ENCODE measurements around the gene USP24.

The USP24 gene

DNA sequence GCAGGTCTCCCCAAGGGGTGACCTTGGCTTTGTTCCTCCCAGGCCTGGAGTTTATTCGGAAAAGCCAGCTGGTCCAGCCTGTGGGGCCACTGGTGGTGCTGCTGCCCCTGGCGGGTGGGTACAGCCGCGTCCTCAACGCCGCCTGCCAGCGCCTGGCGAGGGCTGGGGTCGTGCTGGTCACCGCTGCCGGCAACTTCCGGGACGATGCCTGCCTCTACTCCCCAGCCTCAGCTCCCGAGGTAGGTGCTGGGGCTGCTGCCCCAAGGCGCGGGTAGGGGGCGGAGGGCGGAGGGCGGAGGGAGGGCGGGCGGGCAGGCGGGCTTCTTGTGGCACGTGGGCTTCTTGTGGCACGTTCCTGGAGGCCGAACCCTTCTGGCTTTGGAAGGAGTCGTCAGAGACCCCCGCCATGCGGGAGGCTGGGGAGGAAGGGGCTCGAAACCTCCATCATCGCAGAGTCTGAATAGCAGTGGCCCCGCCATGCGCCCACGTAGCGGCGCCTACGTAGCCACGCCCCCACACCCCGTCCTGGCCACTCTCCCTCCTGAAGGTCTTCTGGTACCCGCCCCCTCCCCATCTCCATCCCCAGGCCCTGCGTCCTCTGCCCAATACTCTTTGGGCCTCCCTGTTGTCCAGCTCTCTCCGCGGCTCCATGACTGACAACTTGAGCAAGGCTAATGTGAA is 159.1 kb downstream of the USP24 start:
- TF ChIP-seq, protein P1, sequence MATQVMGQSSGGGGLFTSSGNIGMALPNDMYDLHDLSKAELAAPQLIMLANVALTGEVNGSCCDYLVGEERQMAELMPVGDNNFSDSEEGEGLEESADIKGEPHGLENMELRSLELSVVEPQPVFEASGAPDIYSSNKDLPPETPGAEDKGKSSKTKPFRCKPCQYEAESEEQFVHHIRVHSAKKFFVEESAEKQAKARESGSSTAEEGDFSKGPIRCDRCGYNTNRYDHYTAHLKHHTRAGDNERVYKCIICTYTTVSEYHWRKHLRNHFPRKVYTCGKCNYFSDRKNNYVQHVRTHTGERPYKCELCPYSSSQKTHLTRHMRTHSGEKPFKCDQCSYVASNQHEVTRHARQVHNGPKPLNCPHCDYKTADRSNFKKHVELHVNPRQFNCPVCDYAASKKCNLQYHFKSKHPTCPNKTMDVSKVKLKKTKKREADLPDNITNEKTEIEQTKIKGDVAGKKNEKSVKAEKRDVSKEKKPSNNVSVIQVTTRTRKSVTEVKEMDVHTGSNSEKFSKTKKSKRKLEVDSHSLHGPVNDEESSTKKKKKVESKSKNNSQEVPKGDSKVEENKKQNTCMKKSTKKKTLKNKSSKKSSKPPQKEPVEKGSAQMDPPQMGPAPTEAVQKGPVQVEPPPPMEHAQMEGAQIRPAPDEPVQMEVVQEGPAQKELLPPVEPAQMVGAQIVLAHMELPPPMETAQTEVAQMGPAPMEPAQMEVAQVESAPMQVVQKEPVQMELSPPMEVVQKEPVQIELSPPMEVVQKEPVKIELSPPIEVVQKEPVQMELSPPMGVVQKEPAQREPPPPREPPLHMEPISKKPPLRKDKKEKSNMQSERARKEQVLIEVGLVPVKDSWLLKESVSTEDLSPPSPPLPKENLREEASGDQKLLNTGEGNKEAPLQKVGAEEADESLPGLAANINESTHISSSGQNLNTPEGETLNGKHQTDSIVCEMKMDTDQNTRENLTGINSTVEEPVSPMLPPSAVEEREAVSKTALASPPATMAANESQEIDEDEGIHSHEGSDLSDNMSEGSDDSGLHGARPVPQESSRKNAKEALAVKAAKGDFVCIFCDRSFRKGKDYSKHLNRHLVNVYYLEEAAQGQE (IDR thresholded peaks at IDR 0.05; ENCODE audit: low read depth), result no peak
- TF ChIP-seq, protein P2, sequence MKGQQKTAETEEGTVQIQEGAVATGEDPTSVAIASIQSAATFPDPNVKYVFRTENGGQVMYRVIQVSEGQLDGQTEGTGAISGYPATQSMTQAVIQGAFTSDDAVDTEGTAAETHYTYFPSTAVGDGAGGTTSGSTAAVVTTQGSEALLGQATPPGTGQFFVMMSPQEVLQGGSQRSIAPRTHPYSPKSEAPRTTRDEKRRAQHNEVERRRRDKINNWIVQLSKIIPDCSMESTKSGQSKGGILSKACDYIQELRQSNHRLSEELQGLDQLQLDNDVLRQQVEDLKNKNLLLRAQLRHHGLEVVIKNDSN (IDR thresholded peaks at IDR 0.05), result no peak

DNA sequence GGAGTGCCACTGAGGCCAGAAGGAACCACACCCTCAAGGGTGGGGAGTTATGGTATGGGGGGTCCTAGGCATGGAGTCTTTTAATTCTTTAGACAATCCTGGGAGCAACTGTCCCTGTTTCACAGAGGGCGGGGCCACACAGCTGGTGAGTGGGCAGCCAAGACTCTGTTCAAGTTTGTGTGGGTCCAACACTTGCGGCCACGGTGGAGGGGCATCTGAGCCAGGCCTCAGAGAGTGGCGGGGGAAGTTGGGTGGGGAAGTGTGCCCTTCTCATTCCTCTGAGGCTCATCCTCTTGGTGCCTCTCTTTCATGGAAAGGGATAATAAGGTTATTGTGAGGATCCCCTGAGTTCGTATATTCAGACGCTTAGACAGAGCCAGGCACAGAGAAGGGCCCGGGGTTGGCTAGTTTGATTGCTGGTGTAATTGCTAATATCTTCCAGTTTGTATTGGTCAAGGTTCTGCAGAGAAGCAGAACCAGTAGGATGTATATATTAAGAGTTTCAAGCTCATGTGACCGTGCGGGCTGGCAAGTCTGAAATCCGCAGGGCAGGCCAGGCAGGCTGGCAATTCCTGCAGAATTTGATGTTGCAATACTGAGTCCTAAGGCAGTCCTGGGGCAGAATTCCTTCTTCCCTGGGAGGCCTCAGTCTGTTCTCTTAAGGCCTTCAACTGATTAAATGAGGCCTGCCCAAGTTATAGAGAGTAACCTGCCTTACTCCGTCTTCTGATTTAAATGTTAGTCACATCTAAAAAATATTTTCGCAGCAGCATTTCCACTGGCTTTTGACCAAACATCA is 159.9 kb downstream of the USP24 start:
- TF ChIP-seq, protein P1 (IDR thresholded peaks at IDR 0.05; ENCODE audit: low read depth), result no peak

DNA sequence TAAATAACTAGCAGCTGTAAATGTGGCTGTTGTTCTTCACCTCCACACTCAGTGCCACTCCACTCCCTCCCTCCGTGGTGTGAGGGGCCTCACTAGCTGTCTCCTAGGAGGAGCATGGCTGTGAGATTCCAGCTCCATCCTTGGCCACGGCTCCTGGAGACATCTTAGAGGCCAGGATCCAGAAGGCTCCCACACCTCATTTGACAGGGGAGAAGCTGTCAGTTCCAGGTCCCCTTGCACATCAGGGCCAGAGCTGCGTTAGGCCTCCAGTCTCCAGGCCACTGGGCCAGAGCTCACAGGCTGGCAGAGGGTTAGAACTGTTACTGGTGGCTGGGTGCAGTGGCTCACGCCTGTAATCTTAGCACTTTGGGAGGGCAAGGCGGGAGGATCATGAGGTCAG is 160.8 kb downstream of the USP24 start:
- no peak for TF ChIP-seq NFIC (IDR thresholded peaks at IDR 0.05)
- TF ChIP-seq CEBPB (IDR thresholded peaks at IDR 0.05), result no peak
- no peak for TF ChIP-seq TAF1 (IDR thresholded peaks at IDR 0.05; ENCODE audit: low read depth)
- TF ChIP-seq EGR1 (IDR thresholded peaks at IDR 0.05), result no peak
- no peak for TF ChIP-seq CREB1 (IDR thresholded peaks at IDR 0.05; ENCODE audit: low read depth)
- TF ChIP-seq, protein P2 (IDR thresholded peaks at IDR 0.05), result no peak
- TF ChIP-seq ZBTB7A (IDR thresholded peaks at IDR 0.05; ENCODE audit: low read depth), result no peak
- no peak for TF ChIP-seq RAD21 (IDR thresholded peaks at IDR 0.05; ENCODE audit: low read depth)
- no peak for TF ChIP-seq YY1 (IDR thresholded peaks at IDR 0.05; ENCODE audit: low read depth)
- TF ChIP-seq TEAD4 (IDR thresholded peaks at IDR 0.05), result no peak
- no peak for TF ChIP-seq TCF12 (IDR thresholded peaks at IDR 0.05; ENCODE audit: low read depth)
- TF ChIP-seq FOXM1 (IDR thresholded peaks at IDR 0.05; ENCODE audit: borderline replicate concordance, low read depth), result no peak
- no peak for TF ChIP-seq EP300 (IDR thresholded peaks at IDR 0.05; ENCODE audit: borderline replicate concordance)
- TF ChIP-seq, protein P1 (IDR thresholded peaks at IDR 0.05; ENCODE audit: low read depth), result no peak
- TF ChIP-seq, protein P3, sequence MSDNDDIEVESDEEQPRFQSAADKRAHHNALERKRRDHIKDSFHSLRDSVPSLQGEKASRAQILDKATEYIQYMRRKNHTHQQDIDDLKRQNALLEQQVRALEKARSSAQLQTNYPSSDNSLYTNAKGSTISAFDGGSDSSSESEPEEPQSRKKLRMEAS (IDR thresholded peaks at IDR 0.05), result no peak

DNA sequence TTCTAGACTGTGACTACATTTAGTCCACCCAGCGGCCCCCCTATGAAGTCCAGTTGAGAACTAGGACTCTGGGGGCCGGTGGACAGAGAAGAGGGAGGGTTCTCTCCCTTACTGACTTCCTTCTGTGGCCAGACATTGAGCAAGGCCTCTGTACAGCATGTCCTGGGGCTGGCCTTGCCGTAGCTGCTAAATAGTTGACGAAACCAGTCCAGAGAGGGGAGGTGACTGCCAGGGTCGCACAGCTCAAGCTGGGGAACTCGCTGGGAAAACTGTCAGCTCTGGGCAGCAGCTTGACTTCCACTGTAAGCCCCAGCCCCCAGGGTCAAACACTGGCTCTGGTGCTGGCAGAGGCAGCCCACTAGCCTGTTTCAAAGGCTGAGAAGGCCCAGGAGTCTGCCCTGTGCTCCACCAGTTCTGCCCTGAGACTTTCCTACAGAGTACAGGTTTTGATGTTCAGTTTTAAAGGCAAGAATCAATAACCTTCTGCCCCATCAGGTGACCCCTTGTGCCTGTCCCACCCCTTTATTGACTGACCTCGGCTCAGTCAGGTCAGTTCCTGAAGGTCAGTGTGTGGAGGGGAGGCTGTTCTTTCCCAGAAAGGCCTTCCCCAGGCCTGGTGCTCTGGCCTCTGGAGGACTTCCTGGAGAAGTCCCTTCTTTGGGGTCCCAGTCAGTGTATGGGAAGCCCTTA is 161.8 kb downstream of the USP24 start:
- no peak for TF ChIP-seq RAD21 (IDR thresholded peaks at IDR 0.05; ENCODE audit: low read depth)
- TF ChIP-seq, protein P2 (IDR thresholded peaks at IDR 0.05), result no peak

All from Ishikawa (cell line).